GM23248 (cell line): ENCODE data around the gene PPT2.

Source experiments
- EZH2 ChIP-seq: fragments of 200-600 bp; sonication (generic); IDR thresholded peaks from 2 replicates; pipeline ENCODE4 v1.6.1; 2018; ENCODE audit warnings: antibody characterized with exemption, mild to moderate bottlenecking; ENCODE audit not compliant: insufficient read depth, poor library complexity, severe bottlenecking
- EZH2phosphoT487 ChIP-seq: fragments of 200-600 bp; sonication (generic); IDR thresholded peaks from 2 replicates; pipeline ENCODE4 v1.6.1; 2018; ENCODE audit warnings: antibody characterized with exemption, moderate library complexity, mild to moderate bottlenecking, low read depth; ENCODE audit not compliant: insufficient read depth

DNA sequence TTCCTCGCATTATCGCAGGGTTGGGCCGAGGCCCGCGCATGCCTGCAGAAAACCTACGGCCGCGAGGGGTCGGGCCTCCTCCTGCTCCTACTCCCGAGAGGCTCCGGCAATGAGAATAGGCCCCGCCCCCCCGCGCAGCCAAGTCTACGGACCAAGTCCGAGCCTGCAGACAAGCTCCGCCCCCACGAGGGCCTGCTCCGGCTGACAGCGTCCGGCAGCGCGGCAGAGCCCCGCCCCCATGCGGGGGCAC lies 41.6 kb downstream of the PPT2 start:
- no peak for TF ChIP-seq EZH2
- TF ChIP-seq EZH2phosphoT487, result no peak
